Embryonic facial prominence (tissue), 1 donor: ENCODE data around the gene MAP3K20.
"Not testable (repeated sequence)": the region's sequence is repeated elsewhere in the genome, so short reads cannot be mapped to it uniquely, and the experiment has no call there.

Source experiments
- DNase-seq: peaks from one replicate; pipeline ENCODE4 v3.0.0-alpha.2; 2016; ENCODE audit errors: extremely low spot score

Gene MAP3K20

DNA sequence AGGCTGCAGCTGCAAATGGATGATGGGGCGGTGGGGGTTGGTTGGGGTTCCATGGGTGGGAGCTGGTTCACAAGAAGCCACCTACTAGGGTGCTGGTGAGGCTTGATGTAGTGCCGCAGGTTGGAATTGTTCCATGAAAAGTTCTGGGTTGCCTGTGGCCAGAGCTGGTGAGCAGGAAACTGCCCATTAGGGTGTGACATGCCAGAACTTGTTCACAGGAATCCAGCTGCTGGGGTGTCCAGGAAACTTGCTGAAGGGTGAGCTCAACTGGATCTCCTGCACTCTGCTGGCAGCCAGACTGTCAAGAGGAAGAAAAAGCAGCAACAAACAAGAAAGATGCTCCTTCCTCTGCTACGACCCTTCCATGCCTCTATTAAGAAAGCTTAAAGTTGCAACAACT, 48.8 kb downstream of the MAP3K20 start:
- DNase-seq, result no peak

DNA sequence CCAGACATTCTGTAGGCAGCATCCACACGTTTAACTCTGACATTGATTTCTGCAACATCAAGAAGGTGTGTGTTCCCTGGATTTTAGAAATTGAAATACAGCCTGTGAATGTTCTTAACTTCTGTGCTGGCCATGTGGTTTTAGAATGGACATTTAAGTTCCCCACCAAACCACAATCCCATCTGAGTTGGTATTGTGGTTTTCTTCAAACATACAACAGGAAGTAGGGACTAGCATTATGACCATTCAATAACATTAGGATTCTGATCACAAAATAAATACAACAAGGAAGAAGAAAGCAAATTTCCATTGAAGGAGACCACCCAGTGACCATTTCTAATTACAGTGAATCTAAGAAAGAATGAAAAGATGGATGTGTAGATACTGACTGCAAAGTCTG, 51.2 kb downstream of the MAP3K20 start:
- no peak for DNase-seq

DNA sequence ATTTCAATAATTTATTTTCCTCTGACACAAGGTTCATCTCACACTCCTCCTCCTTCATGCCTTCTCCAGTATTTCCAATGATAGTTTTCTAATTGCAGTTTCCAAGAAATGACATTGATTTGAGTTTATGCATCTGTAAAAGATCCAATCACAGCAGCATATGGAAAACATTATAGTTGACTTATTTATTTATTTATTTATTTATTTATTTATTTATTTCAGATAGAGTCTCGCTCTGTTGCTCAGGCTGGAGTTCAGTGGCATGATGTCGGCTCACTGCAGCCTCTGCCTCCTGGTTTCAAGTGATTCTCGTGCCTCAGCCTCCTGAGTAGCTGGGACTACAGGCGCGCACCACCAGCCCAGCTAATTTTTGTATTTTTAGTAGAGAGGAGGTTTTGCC, 52.5 kb downstream of the MAP3K20 start:
- not testable (repeated sequence) for DNase-seq

DNA sequence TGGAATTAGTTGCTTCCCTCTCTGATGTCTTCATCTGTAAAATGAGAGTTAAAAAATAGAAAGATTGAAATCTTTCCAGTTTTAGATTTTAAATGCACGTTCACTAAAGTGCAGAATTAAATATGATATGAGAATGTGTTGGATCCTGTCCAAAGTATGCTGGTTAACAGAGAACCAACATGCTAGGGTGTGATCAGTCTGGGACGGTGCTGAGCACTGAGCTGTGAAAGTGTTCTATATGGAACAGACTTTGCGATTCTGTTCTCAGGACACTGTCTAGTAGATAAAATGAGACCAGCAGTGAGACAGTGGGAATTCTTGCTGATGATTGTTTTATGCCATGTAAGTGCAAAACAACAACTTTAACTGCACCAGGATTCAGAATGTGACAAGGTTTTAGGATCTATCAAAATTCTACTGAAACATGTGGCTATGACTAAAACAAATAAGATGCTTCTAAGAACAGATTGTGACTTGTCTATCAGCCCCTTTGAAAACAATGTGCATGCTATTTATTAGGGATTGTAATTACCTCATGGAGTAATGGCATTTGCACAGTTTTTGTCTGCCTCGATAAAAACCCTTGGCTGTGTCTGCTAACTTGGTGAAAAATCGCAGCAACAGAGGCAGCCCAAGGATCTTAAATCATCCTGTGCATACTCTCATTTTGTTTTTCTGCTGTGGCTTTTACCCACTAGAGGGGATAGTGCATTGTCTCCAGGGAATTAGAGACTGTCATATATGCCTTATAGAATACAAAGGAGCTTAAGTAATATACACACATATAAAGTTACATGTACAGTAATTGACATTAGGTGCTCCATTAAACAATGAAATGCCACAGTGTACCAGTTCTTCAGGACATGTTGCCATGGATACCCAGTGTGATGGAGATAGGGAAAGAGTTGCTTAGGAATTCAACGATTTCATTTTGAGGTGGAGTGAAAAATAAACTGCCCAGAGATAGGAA, 55.1 kb downstream of the MAP3K20 start:
- DNase-seq, result no peak

DNA sequence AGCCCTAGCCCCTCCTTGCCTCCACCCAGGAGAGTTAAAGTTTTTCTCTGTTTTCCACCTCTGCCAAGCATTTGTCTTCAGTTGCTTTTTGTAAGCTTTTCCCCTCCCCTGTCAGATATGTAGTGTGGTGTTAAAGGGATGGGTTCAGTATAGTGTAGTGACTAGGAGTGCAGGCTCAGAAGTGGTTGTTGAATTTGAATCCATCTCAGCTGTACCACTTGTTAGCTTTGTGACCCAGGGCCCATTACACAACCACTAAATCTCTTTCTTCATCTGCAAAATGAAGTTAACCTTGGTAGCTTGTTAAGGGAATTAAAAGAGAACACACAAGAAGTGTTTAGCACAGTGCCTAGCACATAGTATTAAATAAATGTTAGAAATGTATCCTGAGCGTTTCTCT, 56.9 kb downstream of the MAP3K20 start:
- DNase-seq, result no peak

DNA sequence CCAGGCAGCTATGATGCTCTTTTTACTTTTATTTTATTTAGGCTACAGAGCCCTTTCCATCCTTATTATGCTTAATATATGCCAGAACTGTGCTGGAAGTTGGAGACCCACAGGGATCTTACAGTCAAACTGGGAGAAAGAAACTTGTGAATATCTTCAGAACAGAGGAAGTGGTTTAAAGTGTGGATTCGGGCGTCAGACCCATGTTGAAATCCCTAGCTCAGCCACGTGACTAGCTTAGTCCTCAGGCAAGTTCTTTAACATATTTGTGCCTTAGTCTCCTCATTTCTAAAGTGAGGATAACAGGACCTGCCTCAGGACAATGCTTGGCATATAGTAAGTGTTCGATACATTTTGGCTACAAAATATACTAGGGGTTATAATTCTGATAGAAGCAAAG, 59.1 kb downstream of the MAP3K20 start:
- no peak for DNase-seq

DNA sequence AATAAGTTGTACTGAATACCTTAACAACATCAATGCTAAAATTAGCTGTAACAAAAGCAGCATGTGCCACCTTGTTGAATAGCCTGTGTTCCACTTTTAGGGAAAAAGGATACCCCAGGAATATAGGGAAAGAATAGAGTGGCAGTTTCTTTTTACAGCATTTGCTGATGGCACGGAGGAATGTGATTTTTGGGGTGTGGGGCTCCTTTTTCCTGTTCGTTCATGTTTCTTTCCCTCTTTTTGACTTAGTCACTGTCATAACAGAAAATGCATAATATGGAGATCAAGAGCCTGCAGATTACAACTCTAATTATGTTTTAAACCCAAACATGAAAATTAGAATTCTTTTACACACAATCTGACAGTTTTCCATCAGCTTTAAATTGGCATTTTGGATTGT, 60.4 kb downstream of the MAP3K20 start:
- DNase-seq, result no peak

DNA sequence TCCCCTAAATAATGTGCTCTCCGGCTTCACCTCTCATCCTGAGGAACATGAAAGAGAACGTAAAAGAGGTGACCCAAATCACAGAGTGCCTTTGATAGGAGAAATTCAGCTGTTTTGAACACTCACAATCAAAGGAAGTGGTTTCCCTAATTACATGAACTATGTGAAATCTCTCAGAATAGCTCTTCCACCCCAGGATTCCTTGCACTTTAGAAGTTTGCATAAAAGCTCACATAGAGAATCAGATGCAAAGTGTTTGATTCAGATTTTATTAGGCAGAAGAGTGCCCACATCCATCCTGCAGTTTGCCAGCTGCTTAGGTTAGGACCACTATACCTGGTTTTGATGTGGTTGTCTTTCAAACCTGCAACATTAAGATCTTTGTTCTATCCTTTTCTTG, 61.0 kb downstream of the MAP3K20 start:
- DNase-seq, result no peak

DNA sequence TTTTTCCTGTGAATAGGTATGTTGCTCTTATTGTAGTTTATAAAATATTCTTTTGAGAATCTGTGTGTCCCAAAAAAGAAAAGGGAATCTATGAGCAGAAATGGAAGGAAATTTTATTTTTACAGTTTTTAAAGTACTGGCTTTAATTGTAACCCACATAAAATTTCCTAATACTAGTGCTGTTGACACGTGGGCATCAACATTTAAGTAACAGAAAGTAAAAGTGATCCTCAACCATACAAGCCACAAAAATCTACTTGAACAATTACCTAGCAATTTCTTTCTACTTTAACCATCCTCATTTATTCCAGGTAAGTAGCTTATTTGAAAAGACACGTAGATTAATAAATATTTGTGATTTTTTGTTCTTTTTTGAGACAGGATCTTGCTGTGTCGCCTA, 62.0 kb downstream of the MAP3K20 start:
- no peak for DNase-seq

DNA sequence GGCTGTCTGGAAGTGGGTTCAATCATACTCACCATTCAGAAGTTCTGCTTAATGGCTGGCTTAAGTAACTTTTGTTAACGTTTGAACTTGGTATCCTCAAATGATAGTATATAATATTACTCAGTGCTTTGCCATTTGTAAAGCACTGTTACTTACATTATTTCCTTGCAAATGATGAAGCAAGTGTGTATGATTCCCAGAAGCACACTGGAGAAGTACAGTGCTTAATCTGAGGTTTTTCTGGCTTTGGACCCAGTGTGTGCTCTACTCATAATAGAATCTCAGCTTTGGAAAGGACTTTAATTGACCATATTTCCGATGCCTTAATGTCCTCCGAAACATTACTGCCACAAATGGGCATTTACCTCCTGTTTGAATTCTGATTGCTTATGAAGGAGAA, 63.3 kb downstream of the MAP3K20 start:
- no peak for DNase-seq

DNA sequence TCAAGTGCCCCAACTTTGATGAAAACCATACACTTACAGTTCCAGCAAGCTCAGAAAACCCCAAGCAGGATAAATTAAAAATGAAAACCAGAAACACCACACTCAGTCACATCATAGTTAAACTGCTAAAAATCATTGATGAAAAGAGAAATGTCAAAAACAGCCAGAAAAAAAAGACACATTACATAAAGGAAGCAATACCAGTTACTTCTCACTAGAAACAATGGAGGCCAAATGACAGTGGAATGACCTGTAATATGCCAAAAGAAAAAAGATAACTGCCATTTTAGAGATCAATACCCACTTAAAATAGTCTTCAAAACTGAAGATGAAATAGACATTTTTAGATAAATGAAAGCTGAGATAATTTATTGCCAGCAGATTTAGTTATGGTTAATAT, 66.0 kb downstream of the MAP3K20 start:
- no peak for DNase-seq

DNA sequence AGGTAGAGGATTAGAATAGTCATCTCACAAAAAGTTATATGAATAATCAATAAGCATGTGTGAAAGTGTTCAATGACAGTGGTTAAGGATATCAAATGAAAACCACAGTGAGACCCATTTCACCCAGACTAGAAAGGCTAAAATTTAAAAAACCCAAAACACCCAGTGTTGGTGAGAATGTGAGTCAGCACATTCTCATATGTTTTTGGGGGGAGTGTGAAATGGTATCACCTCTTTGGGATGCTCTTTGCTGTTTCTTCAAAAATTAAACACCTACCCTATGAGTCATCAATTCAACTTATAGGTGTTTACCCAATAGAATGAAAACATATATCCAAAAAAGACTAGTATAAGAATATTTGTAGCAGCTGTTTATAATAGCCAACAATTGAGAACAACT, 69.8 kb downstream of the MAP3K20 start:
- DNase-seq, result no peak

DNA sequence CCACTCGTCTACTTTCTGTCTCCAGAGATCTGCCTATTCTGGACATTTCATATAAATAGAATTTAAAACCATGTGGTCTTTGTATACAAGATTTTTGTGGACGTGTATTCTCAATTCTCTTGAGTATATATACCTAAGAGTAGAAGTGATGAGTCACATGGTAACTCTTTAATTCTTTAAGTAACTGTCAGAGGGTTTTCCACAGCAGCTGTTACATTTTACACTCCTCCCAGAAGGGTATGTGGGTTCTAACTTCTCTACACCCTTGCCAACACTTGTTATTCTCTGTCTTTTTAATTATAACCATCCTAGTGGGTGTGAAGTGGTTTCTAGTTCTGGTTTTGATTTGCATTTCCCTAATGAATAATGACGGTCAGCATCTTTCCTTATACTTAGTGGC, 70.9 kb downstream of the MAP3K20 start:
- no peak for DNase-seq

DNA sequence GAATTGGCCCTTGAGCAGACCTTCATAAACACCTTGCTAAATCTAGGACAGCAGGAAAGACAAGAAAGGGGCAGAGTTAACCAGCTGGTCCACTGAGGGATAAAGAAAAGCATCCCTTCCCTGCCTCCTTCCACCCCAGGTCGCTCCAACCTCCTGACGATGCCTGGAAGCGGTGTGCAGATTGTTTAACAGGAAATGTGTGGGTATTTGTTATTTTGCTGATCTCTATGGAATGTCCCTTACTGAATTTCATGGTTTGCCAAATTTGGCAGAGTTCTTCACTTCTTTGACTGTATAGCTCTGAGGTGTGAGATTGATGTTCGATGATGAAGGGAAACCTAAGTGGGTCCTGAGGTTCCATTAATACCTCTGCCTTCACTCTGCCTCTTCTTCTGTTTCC, 72.9 kb downstream of the MAP3K20 start:
- no peak for DNase-seq

DNA sequence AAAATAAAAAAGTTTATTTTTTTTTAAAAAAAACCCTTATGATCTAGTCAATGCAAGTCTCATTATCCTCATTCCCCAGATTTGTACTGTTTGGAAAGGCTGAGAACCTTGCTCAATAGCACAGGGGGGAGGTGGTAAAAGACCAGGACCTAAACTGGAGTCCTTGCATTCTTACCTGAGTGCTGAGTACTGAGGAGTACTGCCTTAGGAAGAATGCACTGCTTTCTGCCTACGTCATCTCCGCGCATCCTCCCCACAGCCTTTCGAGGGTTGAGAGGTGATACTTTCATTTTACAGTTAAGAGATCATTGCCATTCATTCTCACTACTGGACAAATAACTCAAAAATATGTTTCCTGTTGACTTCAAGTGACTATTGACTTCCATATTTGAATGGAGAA, 73.8 kb downstream of the MAP3K20 start:
- no peak for DNase-seq

DNA sequence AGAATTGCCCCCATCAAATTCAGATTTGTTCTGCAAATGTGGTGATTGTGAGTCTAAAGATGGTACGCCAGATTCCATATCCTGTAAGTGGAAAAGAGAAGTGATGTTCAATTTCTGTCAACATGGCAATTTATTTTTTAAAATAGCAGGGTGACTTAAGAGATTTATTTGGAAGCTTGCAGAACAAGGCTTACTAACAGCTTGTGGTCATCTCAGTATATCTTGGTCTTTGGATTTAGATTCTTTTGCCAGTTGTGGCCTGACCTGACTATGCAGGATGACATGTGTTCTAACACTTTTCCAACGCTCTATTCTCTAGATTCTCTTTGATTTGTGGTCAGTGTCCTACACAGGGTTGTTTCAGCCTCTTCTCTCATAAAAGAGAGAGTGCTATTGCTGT, 74.4 kb downstream of the MAP3K20 start:
- no peak for DNase-seq

DNA sequence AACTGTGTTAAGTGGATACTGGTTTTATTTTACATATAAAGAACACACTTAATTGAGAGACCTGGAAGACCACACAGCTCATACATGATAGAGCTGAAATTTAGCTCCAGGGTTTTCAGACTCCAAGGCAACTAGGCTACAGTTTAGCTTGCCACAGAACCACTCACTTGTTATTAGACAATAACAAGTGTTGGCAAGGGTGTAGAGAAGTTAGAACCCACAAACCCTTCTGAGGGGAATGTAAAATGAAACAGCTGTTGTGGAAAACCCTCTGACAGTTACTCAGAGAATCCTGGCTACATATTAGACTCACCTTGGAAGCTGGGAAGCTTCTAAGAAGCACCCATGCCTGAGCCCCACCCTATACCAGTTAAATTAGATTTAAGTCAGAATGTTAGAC, 75.3 kb downstream of the MAP3K20 start:
- DNase-seq, result no peak

DNA sequence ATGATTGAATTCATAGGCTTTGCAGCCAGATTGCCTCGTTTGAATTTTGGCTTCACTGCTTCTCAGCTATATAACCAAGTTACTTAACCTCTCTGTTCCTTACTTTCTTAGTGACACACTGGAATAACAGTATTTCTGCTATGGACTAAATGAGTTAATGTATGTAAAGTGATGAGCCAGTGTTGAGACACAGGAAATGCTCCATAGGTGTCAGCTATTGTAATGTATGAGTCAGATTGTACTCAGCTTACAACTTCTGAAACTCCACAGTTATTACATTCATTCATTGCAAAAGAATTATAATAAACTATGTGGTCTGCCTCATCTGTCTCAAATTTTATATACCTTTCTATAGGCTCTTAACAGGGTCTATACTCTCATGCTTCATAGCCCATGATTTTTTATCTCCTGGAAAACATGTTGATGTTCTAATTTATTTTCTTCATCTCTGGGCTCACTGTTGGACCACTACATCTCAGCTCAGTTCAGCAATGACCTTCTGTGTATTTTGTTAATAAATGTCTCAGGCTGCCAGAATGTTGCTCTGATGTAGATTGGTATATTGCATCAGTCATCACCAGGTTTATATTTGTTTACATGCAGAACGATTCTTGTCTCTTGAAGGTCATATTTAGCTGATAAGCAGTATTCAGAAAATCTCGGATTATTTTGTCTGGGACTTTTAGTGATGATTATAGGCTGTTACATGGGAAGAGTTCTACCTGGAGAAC, 76.2 kb downstream of the MAP3K20 start:
- DNase-seq, result no peak

DNA sequence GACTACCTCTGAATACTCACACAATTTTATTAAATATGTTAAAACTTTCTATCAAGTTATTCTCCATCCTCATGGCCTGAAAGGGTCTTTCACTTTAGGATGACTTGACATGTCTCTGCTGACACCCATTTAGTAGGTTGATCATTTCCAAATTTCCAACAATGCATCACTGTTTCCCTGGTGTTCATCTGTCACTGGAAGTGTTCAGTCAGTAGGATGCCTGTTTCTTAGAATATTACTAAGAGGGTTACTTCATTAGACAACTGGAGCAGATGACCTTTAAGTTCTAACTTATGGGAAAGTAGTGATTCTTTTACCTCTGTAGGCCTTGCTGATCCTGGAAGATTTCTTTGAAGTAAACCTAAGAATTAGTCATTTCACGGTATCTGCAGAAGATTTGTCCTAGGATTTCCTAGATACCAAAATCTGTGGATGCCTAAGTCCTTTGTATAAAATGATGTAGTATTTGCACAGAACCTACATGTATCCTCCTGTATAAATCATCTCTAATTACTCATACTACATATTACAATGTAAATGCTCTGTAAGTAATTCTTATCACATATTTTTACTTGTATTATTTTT, 77.7 kb downstream of the MAP3K20 start:
- no peak for DNase-seq

DNA sequence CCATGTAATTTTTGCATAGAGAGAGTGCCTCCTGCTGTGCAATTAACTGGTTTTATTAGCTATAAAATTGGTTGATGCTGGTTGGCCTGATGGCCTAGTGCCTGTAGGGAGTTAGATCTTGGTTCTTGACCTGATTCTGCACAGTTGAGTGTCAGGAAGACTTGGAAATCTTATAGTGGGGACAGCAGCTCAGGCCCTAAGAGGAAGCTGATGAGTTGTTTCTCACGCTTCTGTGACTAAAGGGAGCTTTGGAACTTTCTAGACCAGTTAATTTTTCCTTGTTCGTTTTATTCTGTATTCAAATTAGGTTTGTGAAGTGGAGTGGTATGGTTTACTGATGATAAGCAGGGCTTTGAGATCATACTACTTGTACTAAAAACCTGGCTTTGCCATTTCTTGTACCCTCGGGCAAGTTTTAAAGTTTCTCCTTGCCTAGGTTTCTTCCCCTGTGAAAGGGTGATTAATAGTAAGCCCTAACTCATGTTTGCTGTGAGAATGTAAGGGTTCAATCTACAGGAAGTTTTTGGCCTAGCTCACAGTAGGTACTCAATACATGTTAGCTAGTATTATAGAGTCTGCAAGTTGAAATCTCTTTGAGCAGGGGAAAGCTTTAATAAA, 82.1 kb downstream of the MAP3K20 start:
- no peak for DNase-seq

DNA sequence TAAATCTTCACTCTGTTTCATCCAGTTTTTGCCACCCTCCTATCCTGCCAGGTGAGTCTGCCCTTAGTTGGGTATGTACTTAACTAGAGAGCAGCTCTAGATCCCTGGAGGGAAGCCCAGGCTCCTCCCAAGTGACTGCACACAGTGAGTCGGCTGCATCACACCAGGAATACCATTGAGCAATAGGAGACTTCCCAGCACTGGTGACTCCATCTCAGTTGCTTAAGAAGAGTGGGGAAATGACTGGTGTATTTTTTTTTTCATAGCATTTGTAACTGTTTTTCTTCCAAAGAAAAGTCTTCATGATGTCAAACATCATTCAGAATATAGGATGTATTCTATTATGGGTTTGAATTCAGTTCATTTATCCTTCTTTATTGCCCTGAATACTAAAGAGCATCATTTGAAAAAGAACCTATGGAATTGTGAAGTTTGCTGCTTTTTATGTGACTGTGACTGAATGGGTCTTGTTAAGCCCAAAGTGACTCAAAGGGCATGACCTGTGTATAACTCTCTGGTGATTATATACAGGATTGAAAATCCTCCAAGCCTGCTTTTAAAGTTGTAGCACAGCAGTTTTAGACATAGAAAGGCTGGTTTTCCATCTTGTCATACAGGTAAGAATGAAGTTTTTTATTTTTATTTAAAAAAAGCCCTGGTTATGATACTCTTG, 84.3 kb downstream of the MAP3K20 start:
- DNase-seq, result no peak

DNA sequence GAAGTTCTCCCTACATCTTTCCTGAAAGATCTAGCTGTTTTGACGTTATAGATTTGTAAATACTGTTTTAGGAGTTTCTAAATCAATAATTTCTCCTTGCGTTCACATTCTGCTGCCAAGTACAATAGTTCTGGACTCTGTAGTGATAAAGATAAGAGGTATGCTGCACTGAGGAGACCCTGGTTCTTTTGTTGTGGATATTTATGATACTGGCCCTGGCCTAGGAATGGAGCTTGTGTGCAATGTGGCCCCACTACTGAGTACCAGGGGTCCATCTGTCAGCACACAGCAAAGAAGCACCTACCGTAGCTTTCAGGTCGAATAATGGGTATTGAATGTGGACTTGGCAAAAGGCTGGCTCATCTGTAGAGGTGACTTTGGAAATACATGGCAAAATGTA, 85.0 kb downstream of the MAP3K20 start:
- no peak for DNase-seq
